Measurements from ENCODE around the gene GYG2.
"Not testable (repeated sequence)": the region's sequence is repeated elsewhere in the genome, so short reads cannot be mapped to it uniquely, and the experiment has no call there.

GYG2 gene

GRCh38 chrX:2888309-2888708, 59.6 kb downstream of the GYG2 start:
- H3K4me3 ChIP-seq (ENCODE audit: severe bottlenecking) = no peak overlapping the region
- DNase-seq (ENCODE audit: low spot score) (no peak), ATAC-seq (ENCODE audit: low read depth) (no peak)
- no peaks in the 10 kb centered on the region for H3K36me3 ChIP-seq (ENCODE audit: low read depth)
- no peaks in the 10 kb centered on the region for H3K4me1 ChIP-seq (ENCODE audit: insufficient read depth, poor library complexity, severe bottlenecking)
- no peaks in the 10 kb centered on the region for H3K27me3 ChIP-seq (ENCODE audit: insufficient read depth, poor library complexity, severe bottlenecking)
- no peak overlapping the region for H3K27ac ChIP-seq (ENCODE audit: poor library complexity, severe bottlenecking)
- no peak for TF ChIP-seq CTCF (IDR thresholded peaks at IDR 0.05; ENCODE audit: poor library complexity, severe bottlenecking)
- H3K9me3 ChIP-seq (ENCODE audit: severe bottlenecking) = no peaks in the 10 kb centered on the region

GRCh38 chrX:2889045-2889605, 60.4 kb downstream of the GYG2 start:
- no peak overlapping the region for H3K4me3 ChIP-seq (ENCODE audit: severe bottlenecking)
- ATAC-seq (ENCODE audit: low read depth) = no peak
- no peak for DNase-seq (ENCODE audit: low spot score)
- H3K27me3 ChIP-seq (ENCODE audit: insufficient read depth, poor library complexity, severe bottlenecking) = no peaks in the 10 kb centered on the region
- H3K36me3 ChIP-seq (ENCODE audit: low read depth) = no peaks in the 10 kb centered on the region
- no peaks in the 10 kb centered on the region for H3K9me3 ChIP-seq (ENCODE audit: severe bottlenecking)
- no peak for TF ChIP-seq CTCF (IDR thresholded peaks at IDR 0.05; ENCODE audit: poor library complexity, severe bottlenecking)
- H3K4me1 ChIP-seq (ENCODE audit: insufficient read depth, poor library complexity, severe bottlenecking) = no peaks in the 10 kb centered on the region
- H3K27ac ChIP-seq (ENCODE audit: poor library complexity, severe bottlenecking) = no peak overlapping the region

DNA sequence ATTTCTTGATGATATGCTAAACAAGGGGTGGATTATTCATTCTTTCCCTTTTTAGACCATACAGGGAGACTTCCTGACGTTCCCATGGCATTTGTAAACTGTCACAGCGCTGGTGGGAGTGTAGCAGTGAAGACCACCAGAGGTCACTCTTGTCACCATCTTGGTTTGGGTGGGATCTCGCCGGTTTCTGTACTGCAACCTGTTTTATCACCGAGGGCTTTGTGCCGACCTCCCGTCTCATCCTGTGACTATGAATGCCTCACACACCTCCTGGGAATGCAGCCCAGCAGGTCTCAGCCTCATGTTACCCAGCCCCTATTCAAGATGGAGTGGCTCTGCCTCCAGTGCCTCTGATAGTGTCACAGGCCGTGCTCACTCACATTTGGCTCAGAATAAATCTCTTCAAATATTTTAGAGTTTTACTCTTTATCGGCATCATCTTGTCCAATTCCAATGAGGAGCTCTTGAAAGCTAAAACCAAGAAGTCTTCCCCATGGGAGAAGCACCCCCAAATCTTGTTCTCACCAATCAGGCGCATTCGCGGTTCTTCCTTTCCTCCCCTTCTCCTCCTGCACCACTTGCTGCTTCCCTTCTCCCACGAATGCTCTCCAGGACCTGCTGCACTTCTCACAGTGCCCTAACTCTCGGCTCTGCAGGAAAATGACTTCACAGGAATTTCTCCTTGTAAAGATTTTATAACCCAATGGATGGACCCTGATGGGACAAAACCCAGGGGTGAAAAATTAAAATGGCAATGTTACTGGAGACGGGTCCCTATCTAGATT, 61.2 kb downstream of the GYG2 start:
- H3K36me3 ChIP-seq (ENCODE audit: low read depth); H3K4me1 ChIP-seq (ENCODE audit: insufficient read depth, poor library complexity, severe bottlenecking); H3K4me3 ChIP-seq (ENCODE audit: severe bottlenecking); H3K9me3 ChIP-seq (ENCODE audit: severe bottlenecking); ATAC-seq (ENCODE audit: low read depth); H3K27ac ChIP-seq (ENCODE audit: poor library complexity, severe bottlenecking); H3K27me3 ChIP-seq (ENCODE audit: insufficient read depth, poor library complexity, severe bottlenecking); DNase-seq (ENCODE audit: low spot score): not testable (repeated sequence)

DNA sequence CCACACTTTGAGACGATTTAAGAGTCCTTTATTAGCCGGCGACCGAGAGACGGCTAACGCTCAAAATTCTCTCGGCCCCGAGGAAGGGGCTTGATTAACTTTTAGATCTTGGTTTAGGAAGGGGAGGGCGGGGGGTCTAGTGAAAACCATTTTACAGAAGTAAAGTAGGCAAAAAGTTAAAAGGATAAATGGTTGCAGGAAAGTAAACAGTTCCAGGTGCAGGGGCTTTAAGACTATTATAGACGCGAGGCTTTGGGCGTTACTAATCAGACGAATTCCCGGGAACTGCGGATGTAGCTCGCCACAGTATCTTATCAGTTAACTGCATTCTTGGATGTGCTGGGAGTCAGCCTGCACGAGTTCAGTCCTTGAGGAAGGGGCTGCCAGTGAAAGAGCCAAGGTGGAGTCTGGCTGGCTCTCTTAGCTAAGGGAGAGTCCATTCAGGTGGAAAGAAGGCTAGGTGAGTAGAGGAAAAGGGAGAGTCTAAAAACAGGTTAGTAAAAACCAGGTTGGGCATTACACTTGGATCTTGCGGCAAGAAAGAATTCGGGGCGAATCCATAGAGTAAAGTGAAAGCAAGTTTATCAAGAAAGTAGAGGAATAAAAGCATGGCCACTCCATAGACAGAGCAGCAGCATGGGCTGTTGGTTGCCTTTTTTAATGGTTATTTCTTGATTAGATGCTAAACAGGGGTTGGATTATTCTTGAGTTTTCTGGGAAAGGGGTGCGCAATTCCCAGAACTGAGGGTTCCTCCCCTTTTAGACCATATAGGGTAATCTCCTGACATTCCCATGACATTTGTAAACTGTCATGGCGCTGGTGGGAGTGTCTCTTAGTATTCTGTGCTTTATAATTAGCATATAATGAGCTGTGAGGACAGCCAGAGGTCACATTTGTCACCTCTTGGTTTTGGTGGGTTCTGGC, 62.1 kb downstream of the GYG2 start:
- ATAC-seq (ENCODE audit: low read depth); H3K27ac ChIP-seq (ENCODE audit: poor library complexity, severe bottlenecking); H3K4me1 ChIP-seq (ENCODE audit: insufficient read depth, poor library complexity, severe bottlenecking); DNase-seq (ENCODE audit: low spot score); H3K36me3 ChIP-seq (ENCODE audit: low read depth); H3K4me3 ChIP-seq (ENCODE audit: severe bottlenecking); H3K9me3 ChIP-seq (ENCODE audit: severe bottlenecking); H3K27me3 ChIP-seq (ENCODE audit: insufficient read depth, poor library complexity, severe bottlenecking): not testable (repeated sequence)

DNA sequence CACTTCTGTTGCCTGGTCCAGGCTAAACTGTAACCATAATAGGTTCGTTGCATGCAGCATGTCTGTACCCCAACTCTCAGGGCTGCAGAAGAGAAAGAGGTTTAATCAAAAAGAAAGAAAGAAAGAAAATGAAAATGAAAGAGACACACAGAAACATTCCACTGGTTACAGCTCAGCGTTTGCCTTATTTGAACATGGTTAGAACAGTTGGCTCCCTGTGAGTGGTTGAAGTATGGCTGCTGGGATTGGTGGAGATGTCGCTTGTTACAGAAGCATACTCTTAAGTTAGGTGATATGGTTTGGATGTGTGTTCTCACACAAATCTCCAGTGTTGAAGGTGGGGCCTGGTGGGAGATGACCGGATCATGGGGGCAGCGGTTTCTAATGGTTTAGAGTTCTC, 64.1 kb downstream of the GYG2 start:
- Histone ChIP-seq H3K27ac (ENCODE audit: poor library complexity, severe bottlenecking) (no peak overlapping the region), H3K4me3 (ENCODE audit: severe bottlenecking) (no peak overlapping the region), H3K36me3 (ENCODE audit: low read depth) (no peaks in the 10 kb centered on the region), H3K4me1 (ENCODE audit: insufficient read depth, poor library complexity, severe bottlenecking) (no peaks in the 10 kb centered on the region), H3K27me3 (ENCODE audit: insufficient read depth, poor library complexity, severe bottlenecking) (no peaks in the 10 kb centered on the region), H3K9me3 (ENCODE audit: severe bottlenecking) (no peaks in the 10 kb centered on the region)
- no peak for ATAC-seq (ENCODE audit: low read depth)
- no peak for TF ChIP-seq CTCF (IDR thresholded peaks at IDR 0.05; ENCODE audit: poor library complexity, severe bottlenecking)
- no peak for DNase-seq (ENCODE audit: low spot score)
